ENCODE results near the gene CACNA1I. TPM values are rescaled to one million over a fixed set of nuclear protein-coding genes. Genes with fewer than 3 reads are reported as not detected.
"Not testable (repeated sequence)": the region's sequence is repeated elsewhere in the genome, so short reads cannot be mapped to it uniquely, and the experiment has no call there.

Gene CACNA1I
- total RNA-seq, 1 donor from 2014 or later, result 0.02 TPM

GRCh38 chr22:39731481-39731880 is 160.9 kb downstream of the CACNA1I start:
- no peak for TF ChIP-seq CTCF (IDR thresholded peaks at IDR 0.05)
- H3K27ac Mint-ChIP-seq (ENCODE audit: unreplicated experiment), result no peak overlapping the region
- DNase-seq (ENCODE audit: low spot score), result no peak
- H3K4me3 Mint-ChIP-seq (ENCODE audit: unreplicated experiment), result no peak overlapping the region
- H3K27me3 Mint-ChIP-seq (ENCODE audit: low read depth), result peaks cover 35% of the 10 kb centered on the region
- H3K4me1 Mint-ChIP-seq (ENCODE audit: low read depth), result no peaks in the 10 kb centered on the region
- H3K9me3 Mint-ChIP-seq (ENCODE audit: low read depth), result no peaks in the 10 kb centered on the region
- peaks cover 2% of the 10 kb centered on the region for H3K36me3 Mint-ChIP-seq (ENCODE audit: low read depth)

GRCh38 chr22:39731881-39732555 is 161.5 kb downstream of the CACNA1I start:
- no peaks in the 10 kb centered on the region for H3K4me1 Mint-ChIP-seq (ENCODE audit: low read depth)
- peaks cover 2% of the 10 kb centered on the region for H3K36me3 Mint-ChIP-seq (ENCODE audit: low read depth)
- H3K27me3 Mint-ChIP-seq (ENCODE audit: low read depth), result peaks cover 32% of the 10 kb centered on the region
- H3K4me3 Mint-ChIP-seq (ENCODE audit: unreplicated experiment), result no peak overlapping the region
- H3K9me3 Mint-ChIP-seq (ENCODE audit: low read depth), result no peaks in the 10 kb centered on the region
- H3K27ac Mint-ChIP-seq (ENCODE audit: unreplicated experiment), result no peak overlapping the region
- no peak for DNase-seq (ENCODE audit: low spot score)
- TF ChIP-seq CTCF (IDR thresholded peaks at IDR 0.05), result no peak

GRCh38 chr22:39732625-39733024 is 162.1 kb downstream of the CACNA1I start:
- Mint-ChIP-seq H3K9me3 (ENCODE audit: low read depth) (no peaks in the 10 kb centered on the region), H3K36me3 (ENCODE audit: low read depth) (peaks cover 2% of the 10 kb centered on the region), H3K4me3 (ENCODE audit: unreplicated experiment) (no peak overlapping the region), H3K27ac (ENCODE audit: unreplicated experiment) (no peak overlapping the region), H3K27me3 (ENCODE audit: low read depth) (peaks cover 33% of the 10 kb centered on the region), H3K4me1 (ENCODE audit: low read depth) (no peaks in the 10 kb centered on the region)
- no peak for DNase-seq (ENCODE audit: low spot score)
- no peak for TF ChIP-seq CTCF (IDR thresholded peaks at IDR 0.05)

GRCh38 chr22:39733191-39733590 is 162.6 kb downstream of the CACNA1I start:
- no peak overlapping the region for H3K27ac Mint-ChIP-seq (ENCODE audit: unreplicated experiment)
- no peak overlapping the region for H3K4me3 Mint-ChIP-seq (ENCODE audit: unreplicated experiment)
- no peak for TF ChIP-seq CTCF (IDR thresholded peaks at IDR 0.05)
- H3K9me3 Mint-ChIP-seq (ENCODE audit: low read depth), result no peaks in the 10 kb centered on the region
- H3K27me3 Mint-ChIP-seq (ENCODE audit: low read depth), result peaks cover 38% of the 10 kb centered on the region
- DNase-seq (ENCODE audit: low spot score), result no peak
- H3K4me1 Mint-ChIP-seq (ENCODE audit: low read depth), result no peaks in the 10 kb centered on the region
- peaks cover 2% of the 10 kb centered on the region for H3K36me3 Mint-ChIP-seq (ENCODE audit: low read depth)

- H3K36me3 Mint-ChIP-seq (ENCODE audit: low read depth); H3K9me3 Mint-ChIP-seq (ENCODE audit: low read depth); DNase-seq (ENCODE audit: low spot score); H3K27ac Mint-ChIP-seq (ENCODE audit: unreplicated experiment); H3K4me3 Mint-ChIP-seq (ENCODE audit: unreplicated experiment); H3K4me1 Mint-ChIP-seq (ENCODE audit: low read depth): not testable (repeated sequence)
- H3K27me3 Mint-ChIP-seq (ENCODE audit: low read depth), result peaks cover 38% of the 10 kb centered on the region
These were observed 163.5 kb downstream of the CACNA1I start for GRCh38 chr22:39734046-39734445.

GRCh38 chr22:39734866-39735265 is 164.3 kb downstream of the CACNA1I start:
- Mint-ChIP-seq H3K27me3 (ENCODE audit: low read depth) (peaks cover 38% of the 10 kb centered on the region), H3K36me3 (ENCODE audit: low read depth) (peaks cover 2% of the 10 kb centered on the region), H3K27ac (ENCODE audit: unreplicated experiment) (no peak overlapping the region), H3K9me3 (ENCODE audit: low read depth) (peaks cover 7% of the 10 kb centered on the region), H3K4me1 (ENCODE audit: low read depth) (no peaks in the 10 kb centered on the region), H3K4me3 (ENCODE audit: unreplicated experiment) (no peak overlapping the region)
- DNase-seq (ENCODE audit: low spot score), result no peak
- no peak for TF ChIP-seq CTCF (IDR thresholded peaks at IDR 0.05)
